ENCODE results near the gene PCGF1.
"Not testable (repeated sequence)": the region's sequence is repeated elsewhere in the genome, so short reads cannot be mapped to it uniquely, and the experiment has no call there.

Gene PCGF1

GRCh38 chr2:74497777-74498499 lies 9.6 kb downstream of the PCGF1 start:
- Histone ChIP-seq H3K36me3 (ENCODE audit: control insufficient read depth, insufficient read depth, low read length) (peaks cover 15% of the 10 kb centered on the region; the same call in 1 of the 2 replicates), H3K4me3 (ENCODE audit: low read depth, low read length) (peak overlapping the region; percentile 57)

GRCh38 chr2:74496997-74497776 lies 10.3 kb downstream of the PCGF1 start:
- Histone ChIP-seq H3K36me3 (ENCODE audit: control insufficient read depth, insufficient read depth, low read length) (peaks cover 22% of the 10 kb centered on the region), H3K27ac (ENCODE audit: low read depth, low read length) (no peak overlapping the region), H3K27me3 (ENCODE audit: control insufficient read depth, insufficient read depth, low read length) (peaks cover 71% of the 10 kb centered on the region), H3K4me3 (ENCODE audit: low read depth, low read length) (peak overlapping the region; percentile 57), H3K4me1 (ENCODE audit: control insufficient read depth, insufficient read depth, low read length) (peaks cover 11% of the 10 kb centered on the region; the same call in 1 of the 2 replicates), H3K9me3 (ENCODE audit: control insufficient read depth, insufficient read depth, low read length) (no peaks in the 10 kb centered on the region), H3K9ac (ENCODE audit: low read depth, low read length) (no peak overlapping the region)

More at GRCh38 chr2:74497777-74498499, 9.6 kb downstream of the PCGF1 start:
- Histone ChIP-seq H3K4me1 (ENCODE audit: control insufficient read depth, insufficient read depth, low read length) (peaks cover 11% of the 10 kb centered on the region; the same call in 1 of the 2 replicates), H3K27me3 (ENCODE audit: control insufficient read depth, insufficient read depth, low read length) (peaks cover 79% of the 10 kb centered on the region), H3K27ac (ENCODE audit: low read depth, low read length) (no peak overlapping the region), H3K9me3 (ENCODE audit: control insufficient read depth, insufficient read depth, low read length) (no peaks in the 10 kb centered on the region), H3K9ac (ENCODE audit: low read depth, low read length) (no peak overlapping the region)

- H3K36me3 ChIP-seq (ENCODE audit: control insufficient read depth, insufficient read depth, low read length), result peaks cover 39% of the 10 kb centered on the region
- no peak overlapping the region for H3K4me3 ChIP-seq (ENCODE audit: low read depth, low read length)
- H3K4me1 ChIP-seq (ENCODE audit: control insufficient read depth, insufficient read depth, low read length), result peaks cover 10% of the 10 kb centered on the region; the same call in 1 of the 2 replicates
- no peak overlapping the region for H3K27ac ChIP-seq (ENCODE audit: low read depth, low read length)
- no peaks in the 10 kb centered on the region for H3K9me3 ChIP-seq (ENCODE audit: control insufficient read depth, insufficient read depth, low read length)
- H3K9ac ChIP-seq (ENCODE audit: low read depth, low read length), result no peak overlapping the region
- peaks cover 54% of the 10 kb centered on the region for H3K27me3 ChIP-seq (ENCODE audit: control insufficient read depth, insufficient read depth, low read length)
Observed at GRCh38 chr2:74495440-74495839, 12.1 kb downstream of the PCGF1 start.

GRCh38 chr2:74493546-74493945 lies 13.9 kb downstream of the PCGF1 start:
- no peaks in the 10 kb centered on the region for H3K9me3 ChIP-seq (ENCODE audit: control insufficient read depth, insufficient read depth, low read length)
- H3K27me3 ChIP-seq (ENCODE audit: control insufficient read depth, insufficient read depth, low read length), result peaks cover 35% of the 10 kb centered on the region
- H3K4me3 ChIP-seq (ENCODE audit: low read depth, low read length), result no peak overlapping the region
- H3K9ac ChIP-seq (ENCODE audit: low read depth, low read length), result no peak overlapping the region
- peaks cover 45% of the 10 kb centered on the region for H3K36me3 ChIP-seq (ENCODE audit: control insufficient read depth, insufficient read depth, low read length)
- peaks cover 4% of the 10 kb centered on the region; the same call in 1 of the 2 replicates for H3K4me1 ChIP-seq (ENCODE audit: control insufficient read depth, insufficient read depth, low read length)
- H3K27ac ChIP-seq (ENCODE audit: low read depth, low read length), result no peak overlapping the region

GRCh38 chr2:74491648-74492544 lies 15.6 kb downstream of the PCGF1 start:
- peaks cover 18% of the 10 kb centered on the region for H3K27me3 ChIP-seq (ENCODE audit: control insufficient read depth, insufficient read depth, low read length)
- peaks cover 46% of the 10 kb centered on the region for H3K36me3 ChIP-seq (ENCODE audit: control insufficient read depth, insufficient read depth, low read length)
- no peaks in the 10 kb centered on the region for H3K4me1 ChIP-seq (ENCODE audit: control insufficient read depth, insufficient read depth, low read length)
- no peak overlapping the region for H3K9ac ChIP-seq (ENCODE audit: low read depth, low read length)
- H3K9me3 ChIP-seq (ENCODE audit: control insufficient read depth, insufficient read depth, low read length), result no peaks in the 10 kb centered on the region
- no peak overlapping the region for H3K27ac ChIP-seq (ENCODE audit: low read depth, low read length)
- no peak overlapping the region for H3K4me3 ChIP-seq (ENCODE audit: low read depth, low read length)

GRCh38 chr2:74489906-74490305 lies 17.6 kb downstream of the PCGF1 start:
- Histone ChIP-seq H3K36me3 (ENCODE audit: control insufficient read depth, insufficient read depth, low read length) (peaks cover 50% of the 10 kb centered on the region), H3K4me3 (ENCODE audit: low read depth, low read length) (no peak overlapping the region), H3K27ac (ENCODE audit: low read depth, low read length) (no peak overlapping the region), H3K27me3 (ENCODE audit: control insufficient read depth, insufficient read depth, low read length) (no peaks in the 10 kb centered on the region), H3K9me3 (ENCODE audit: control insufficient read depth, insufficient read depth, low read length) (no peaks in the 10 kb centered on the region), H3K9ac (ENCODE audit: low read depth, low read length) (no peak overlapping the region), H3K4me1 (ENCODE audit: control insufficient read depth, insufficient read depth, low read length) (no peaks in the 10 kb centered on the region)

GRCh38 chr2:74488643-74489481 lies 18.6 kb downstream of the PCGF1 start:
- Histone ChIP-seq H3K9me3 (ENCODE audit: control insufficient read depth, insufficient read depth, low read length) (no peaks in the 10 kb centered on the region), H3K4me3 (ENCODE audit: low read depth, low read length) (no peak overlapping the region), H3K27ac (ENCODE audit: low read depth, low read length) (no peak overlapping the region), H3K9ac (ENCODE audit: low read depth, low read length) (no peak overlapping the region), H3K36me3 (ENCODE audit: control insufficient read depth, insufficient read depth, low read length) (peaks cover 44% of the 10 kb centered on the region), H3K4me1 (ENCODE audit: control insufficient read depth, insufficient read depth, low read length) (no peaks in the 10 kb centered on the region), H3K27me3 (ENCODE audit: control insufficient read depth, insufficient read depth, low read length) (no peaks in the 10 kb centered on the region)

GRCh38 chr2:74486141-74486540 lies 21.4 kb downstream of the PCGF1 start:
- Histone ChIP-seq H3K4me1 (ENCODE audit: control insufficient read depth, insufficient read depth, low read length) (peaks cover 5% of the 10 kb centered on the region), H3K27me3 (ENCODE audit: control insufficient read depth, insufficient read depth, low read length) (no peaks in the 10 kb centered on the region), H3K36me3 (ENCODE audit: control insufficient read depth, insufficient read depth, low read length) (peaks cover 21% of the 10 kb centered on the region), H3K4me3 (ENCODE audit: low read depth, low read length) (no peak overlapping the region), H3K9me3 (ENCODE audit: control insufficient read depth, insufficient read depth, low read length) (no peaks in the 10 kb centered on the region), H3K9ac (ENCODE audit: low read depth, low read length) (no peak overlapping the region), H3K27ac (ENCODE audit: low read depth, low read length) (no peak overlapping the region)

GRCh38 chr2:74483675-74484164 lies 23.8 kb downstream of the PCGF1 start:
- not testable (repeated sequence) for H3K4me1 ChIP-seq (ENCODE audit: control insufficient read depth, insufficient read depth, low read length)

More at GRCh38 chr2:74483675-74484164, 23.8 kb downstream of the PCGF1 start:
- H3K27ac ChIP-seq (ENCODE audit: low read depth, low read length); H3K27me3 ChIP-seq (ENCODE audit: control insufficient read depth, insufficient read depth, low read length); H3K9ac ChIP-seq (ENCODE audit: low read depth, low read length); H3K9me3 ChIP-seq (ENCODE audit: control insufficient read depth, insufficient read depth, low read length): not testable (repeated sequence)
- Histone ChIP-seq H3K36me3 (ENCODE audit: control insufficient read depth, insufficient read depth, low read length) (peaks cover 29% of the 10 kb centered on the region), H3K4me3 (ENCODE audit: low read depth, low read length) (peak overlapping the region; percentile 78)
